GM19099 (cell line): ENCODE data around the gene AGTPBP1.

Experiments used
- POLR2A ChIP-seq: IDR thresholded peaks from 3 replicates; pipeline ENCODE4 v1.6.1; 2011; ENCODE audit warnings: low read depth; ENCODE audit not compliant: insufficient read length; ENCODE audit errors: extremely low read depth

Gene AGTPBP1

DNA sequence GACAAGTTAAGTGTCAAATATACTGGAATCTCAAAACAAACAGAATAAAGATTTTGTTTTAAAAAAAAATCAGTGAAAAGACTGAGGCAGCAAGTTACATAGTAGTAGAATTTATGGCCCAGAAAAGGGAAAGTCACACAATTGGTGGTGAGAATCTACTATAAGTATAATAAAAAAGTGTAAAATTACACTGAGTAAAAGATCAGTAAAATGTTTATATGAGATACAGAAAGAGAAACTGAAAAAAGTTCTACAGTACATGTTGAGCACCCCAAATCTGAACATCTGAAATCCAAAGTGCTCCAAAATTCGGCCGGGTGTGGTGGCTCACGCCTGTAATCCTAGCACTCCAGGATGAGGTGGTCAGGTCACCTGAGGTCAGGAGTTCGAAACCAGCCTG lies 15.0 kb downstream of the AGTPBP1 start:
- TF ChIP-seq POLR2A: no peak

DNA sequence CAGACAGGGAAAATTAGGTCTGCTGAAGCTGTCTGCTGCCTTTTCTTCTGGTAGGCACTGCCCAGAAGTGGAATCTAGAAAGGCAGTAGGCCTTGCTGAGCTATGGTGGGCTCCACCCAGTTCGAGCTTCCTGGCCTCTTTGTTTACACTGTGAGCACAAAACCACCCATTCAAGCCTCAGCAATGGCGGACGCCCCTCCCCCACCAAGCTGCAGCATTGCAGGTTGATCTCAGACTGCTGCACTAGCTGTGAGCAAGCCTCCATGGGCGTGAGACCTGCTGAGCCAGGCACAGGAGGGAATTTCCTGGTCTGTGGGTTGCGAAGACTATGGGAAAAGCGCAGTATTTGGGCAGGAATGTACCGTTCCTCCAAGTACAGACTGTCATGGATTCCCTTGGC lies 18.5 kb downstream of the AGTPBP1 start:
- no peak for TF ChIP-seq POLR2A

DNA sequence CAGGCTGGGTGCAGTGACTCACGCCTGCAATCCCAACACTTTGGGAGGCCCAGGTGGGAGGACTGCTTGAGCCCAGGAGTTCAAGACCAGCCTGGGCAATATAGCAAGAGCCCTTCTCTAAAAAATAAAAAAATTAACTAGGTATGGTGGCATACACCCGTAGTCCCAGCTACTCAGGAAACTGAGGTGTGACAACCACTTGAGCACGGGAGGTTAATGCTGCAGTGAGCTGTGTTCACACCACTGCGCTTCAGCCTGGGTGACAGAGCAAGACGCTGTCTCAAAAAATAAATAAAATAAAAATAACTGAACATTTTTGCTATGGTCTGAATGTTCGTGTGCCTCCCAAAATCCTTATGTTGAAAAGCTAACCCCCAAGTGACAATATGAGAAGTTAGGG lies 24.5 kb downstream of the AGTPBP1 start:
- no peak for TF ChIP-seq POLR2A

DNA sequence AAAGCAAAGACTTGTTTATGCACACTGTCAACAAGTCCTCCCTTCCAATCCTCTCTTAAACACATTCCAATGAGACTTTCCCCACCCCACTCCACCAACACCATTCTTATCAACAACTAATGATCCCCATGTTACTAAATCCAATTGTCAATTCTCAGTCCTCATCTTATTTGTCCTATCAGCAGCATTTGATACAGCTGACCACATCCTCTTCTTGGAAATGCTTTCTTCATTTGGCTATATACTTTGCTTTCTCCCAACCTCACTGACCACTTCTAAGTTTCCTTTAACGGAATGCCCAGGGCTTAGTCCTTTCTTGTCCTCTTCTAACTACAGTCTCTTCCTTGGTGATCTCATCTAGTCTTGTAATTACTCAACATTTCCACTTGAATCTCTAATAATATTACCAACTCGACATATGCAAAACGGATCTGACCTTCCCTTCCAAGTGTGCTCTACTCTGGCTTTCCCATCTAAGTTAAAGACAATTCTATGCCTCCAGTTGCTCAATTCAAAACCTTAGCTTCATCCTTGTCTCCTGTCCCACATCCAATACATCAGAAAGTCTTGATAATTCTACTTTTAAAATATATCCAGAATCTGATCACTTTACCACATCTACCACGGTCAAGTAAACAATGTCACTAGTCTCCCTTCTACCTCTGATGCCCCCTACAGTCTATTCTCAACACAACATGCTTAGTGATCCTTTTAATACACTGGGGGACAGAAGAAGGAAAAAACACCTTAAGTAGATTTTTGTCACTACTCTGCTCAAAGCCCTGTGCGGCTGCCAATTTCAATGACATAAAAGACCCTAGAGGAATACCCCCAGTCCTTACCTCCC lies 25.5 kb downstream of the AGTPBP1 start:
- TF ChIP-seq POLR2A: no peak

DNA sequence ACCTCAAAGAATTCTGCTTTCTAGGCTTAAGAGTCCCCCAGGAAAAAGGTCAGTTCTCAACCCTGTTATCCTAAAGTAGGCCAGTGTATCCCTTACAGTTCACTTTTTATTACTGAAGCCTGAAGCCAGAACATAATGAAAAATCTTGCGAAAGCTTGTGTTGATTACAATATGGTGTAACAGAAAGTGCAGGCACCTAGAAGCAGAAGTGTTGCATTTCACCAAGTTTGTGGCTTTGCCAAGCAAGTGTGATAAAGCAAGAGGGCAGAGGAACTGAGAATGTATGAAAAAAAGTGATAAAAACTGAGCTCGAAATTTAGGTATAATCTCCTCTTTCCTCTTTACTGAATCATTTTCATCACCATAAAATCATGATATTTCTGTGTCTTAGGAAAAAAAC lies 26.2 kb downstream of the AGTPBP1 start:
- TF ChIP-seq POLR2A: no peak

DNA sequence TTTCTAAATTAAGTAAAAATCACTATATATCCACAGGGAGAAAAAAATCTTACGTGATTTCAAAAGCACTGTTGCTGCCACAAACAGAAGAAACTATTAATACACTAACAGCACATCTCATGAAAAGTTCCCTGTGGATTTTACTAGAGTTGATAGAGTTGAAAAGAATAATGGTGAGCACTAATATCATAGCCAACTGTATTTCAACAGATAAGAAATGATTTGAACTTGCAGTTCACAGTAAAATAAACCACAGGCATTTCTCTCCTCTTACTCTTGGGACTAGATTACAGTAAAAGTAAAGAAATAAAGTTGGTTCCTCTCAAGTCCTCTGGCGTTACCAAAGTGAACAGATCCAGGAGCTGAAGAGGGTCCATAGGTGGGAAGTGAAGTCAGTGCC lies 27.9 kb downstream of the AGTPBP1 start:
- TF ChIP-seq POLR2A: no peak

DNA sequence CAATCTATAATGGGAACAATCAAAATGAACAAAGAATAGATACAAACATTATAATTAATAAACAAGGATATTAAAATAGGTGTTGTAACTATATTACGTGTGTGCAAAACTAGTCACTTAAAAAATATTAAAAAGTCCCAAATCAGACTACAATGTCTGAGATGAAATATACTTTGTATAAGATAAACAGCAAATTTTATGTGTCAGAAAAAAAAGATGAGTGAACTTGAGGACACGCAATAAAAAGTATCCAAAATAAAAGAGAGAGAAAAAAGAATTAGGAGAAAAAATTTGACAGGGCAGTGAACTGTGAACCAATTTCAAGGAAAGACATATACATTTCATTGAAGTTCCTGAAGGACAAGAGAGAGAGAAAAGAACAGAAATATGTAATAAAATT lies 37.0 kb downstream of the AGTPBP1 start:
- TF ChIP-seq POLR2A: no peak

DNA sequence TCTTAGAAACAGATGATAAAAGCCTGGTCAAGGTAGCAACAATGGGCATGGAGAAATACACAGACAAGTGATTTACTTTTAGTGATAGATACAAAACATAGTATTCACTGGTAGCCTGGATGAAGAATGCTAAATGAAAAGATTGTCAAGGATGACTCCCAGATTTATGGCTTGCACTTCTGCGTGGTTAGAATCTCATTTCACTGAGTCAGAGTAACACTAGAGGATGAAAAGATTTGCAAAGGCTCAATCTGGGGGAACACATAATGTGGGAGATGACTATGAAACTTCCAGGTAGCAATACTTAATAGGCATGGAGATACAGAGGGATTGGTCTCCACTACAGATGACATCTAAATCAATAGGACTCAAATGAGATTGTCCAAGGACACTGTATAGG lies 38.4 kb downstream of the AGTPBP1 start:
- TF ChIP-seq POLR2A: no peak

DNA sequence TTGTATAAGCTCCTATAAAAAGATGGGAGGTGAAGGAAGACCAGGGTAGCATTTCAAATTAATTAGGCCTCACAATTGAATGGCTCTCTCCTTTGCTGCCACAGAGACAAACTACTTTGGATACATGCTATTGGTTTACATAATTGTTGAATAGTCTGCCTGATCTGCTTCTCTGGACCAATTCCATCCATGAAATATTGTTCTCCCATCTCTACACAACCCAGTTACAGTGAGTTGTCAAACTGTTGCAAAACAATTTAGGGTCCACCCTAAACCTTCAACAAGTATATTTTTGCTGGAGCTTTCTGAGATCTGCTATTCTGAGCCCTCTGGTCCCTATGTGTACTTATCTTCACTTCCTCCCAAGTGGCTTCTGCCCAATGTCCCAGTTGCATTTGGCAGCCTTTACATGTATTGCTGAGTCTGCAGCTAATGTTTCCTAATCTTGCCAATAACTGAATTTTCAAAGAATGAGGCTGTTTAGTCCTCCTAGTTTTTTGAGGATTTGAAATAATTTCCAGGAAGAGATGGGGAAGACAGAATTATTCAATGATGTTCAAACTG lies 38.9 kb downstream of the AGTPBP1 start:
- TF ChIP-seq POLR2A: no peak

DNA sequence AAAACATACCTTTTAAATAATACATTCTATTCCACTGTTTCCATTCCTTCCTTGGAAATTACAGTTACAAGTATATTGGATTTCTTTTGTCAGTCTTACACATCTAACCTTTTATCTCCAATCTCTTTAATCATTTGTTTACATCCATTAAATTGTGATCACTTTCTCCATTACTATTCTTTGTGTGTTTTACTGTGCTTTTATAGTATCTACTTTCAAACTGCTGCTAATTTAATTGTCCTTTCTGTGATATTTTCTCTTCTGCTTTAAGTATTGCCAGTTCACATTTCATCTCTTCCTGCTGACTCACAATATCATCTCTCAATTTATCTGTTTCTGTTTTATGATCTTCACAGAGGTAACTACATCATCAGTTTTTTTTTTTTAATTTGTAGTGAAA lies 39.6 kb downstream of the AGTPBP1 start:
- no peak for TF ChIP-seq POLR2A

DNA sequence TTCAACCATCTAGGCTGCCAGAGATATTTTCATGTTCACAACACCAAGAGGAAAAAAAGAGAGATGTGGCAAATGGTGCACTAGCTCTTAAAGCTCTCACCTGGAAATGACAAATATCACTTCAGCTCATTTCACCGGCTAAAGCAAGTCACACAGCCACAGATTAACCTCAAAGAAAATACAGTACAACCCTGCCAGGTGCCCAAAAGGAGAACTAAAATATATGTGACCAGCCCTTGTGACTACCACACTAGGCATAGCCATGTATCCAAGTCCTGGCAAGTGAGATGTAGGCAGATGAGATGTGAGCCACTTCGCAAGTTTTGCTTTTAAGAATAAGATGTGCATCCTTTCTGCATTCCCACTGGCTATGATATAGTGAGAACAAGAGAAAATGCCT lies 41.4 kb downstream of the AGTPBP1 start:
- TF ChIP-seq POLR2A: no peak

DNA sequence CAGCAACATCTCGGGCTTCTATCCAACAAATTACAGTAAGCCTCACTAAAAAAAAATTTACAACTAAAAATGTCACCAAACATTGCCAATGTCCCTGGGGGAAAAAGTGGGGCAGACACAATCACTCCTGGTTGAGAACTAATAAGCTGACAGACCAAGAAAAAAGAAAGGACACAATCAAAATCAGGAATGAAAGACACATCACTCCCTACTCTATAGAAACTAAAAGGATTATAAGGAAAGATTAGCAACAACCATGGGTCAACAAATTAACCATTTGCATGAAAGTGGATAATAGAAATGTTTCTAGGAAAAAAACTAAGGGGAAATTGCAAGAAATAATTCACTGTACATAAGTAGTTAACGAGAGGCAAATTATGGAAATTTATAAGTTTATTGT lies 53.4 kb downstream of the AGTPBP1 start:
- no peak for TF ChIP-seq POLR2A

DNA sequence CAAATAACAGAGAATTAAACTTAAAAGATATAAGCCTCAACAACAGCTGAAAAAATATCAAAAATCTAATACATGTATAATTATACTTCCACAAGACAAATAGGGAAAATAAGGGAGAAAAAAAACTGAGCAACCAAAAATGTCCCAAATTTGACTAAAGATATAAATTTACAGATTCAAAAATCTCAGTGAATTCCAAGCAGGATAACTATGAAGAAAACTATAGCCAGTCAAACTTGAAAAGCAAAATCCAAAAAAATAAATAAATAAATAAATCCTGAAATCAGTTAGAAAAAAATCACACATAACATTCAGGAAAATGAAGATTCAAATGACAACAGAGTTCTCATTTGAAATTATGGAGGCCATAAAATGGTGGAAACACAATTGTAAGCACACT lies 56.7 kb downstream of the AGTPBP1 start:
- no peak for TF ChIP-seq POLR2A

DNA sequence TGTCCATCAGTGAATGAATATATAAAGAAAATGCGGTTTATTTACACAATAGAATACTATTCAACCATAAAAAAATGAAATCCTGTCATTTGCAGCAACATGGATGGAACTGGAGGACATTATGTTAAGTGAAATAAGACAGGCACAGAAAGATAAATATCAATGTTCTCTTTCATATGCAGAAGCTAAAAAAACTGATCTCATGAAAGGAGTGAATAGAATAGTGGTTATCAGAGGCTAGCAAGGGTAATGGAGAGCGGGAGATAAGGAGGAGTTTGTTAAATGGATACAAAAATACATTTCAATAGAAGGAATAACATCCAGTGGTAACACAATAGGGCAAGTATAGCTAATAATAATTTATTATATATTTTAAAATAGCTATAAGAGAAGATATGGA lies 65.0 kb downstream of the AGTPBP1 start:
- no peak for TF ChIP-seq POLR2A

DNA sequence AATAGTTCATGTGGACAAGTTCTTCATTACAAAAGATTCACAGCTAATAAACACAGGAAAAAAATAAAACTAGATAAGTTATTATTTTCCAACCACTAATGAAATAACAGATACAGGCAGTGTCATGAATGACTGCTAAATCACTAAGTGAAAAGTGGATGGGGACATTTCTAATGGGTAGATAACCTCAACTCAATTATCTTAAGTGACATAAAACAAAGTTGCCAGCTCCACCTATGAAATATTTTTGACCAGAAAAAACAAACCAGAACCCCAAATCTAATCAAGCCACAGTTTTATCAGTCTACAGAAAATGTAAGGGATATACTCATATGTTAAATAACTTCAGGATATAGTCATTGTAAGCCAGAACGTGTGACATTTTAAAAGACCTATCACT lies 74.4 kb downstream of the AGTPBP1 start:
- TF ChIP-seq POLR2A: no peak

DNA sequence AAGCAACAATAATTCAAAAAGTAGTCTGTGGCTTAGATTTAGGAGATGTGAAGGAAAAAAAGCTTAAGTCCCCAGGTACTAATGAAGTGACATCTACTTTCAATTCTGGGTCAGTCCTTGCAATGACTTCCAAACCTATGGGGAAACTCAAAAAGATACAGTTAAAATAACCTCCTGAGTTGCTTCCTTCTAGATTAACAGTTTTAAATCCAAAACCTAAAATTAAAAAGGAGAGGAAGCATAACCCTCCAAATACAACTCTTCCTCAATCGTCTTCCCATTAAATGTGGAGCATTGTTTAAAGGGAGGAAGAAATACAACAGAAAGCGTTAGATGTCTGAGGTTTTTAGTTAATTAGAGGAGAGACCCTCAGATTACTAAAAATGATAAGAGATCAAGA lies 75.7 kb downstream of the AGTPBP1 start:
- no peak for TF ChIP-seq POLR2A

DNA sequence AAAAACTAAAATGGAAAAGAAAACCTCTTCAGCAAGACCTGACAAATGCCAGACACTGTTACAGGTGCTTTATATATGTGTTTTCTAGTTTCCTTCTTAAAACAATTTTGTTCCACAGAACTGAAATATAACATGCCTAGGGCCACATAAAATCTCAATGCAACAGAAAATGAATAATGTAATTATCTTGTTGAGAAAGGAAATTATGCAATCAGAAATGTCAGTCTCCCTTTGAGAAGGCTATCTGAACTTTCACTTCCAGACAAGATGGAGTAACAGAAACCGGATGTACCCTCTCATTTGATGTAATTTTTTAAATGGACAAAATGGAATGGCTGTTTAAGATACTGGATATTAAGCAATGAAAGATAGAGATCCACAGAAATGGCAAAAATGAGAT lies 79.2 kb downstream of the AGTPBP1 start:
- TF ChIP-seq POLR2A: no peak
